HCT116 (cell line): ENCODE data around the gene TYW1. TPM values are rescaled to one million over a fixed set of nuclear protein-coding genes. Genes with fewer than 3 reads are reported as not detected.

ENCODE experiments used
- ATAC-seq: fragments of 200-7000 bp; cut with Tn5 transposase; 2 replicates; pipeline ENCODE4 v1.9.1; 2020; ENCODE audit warnings: mild to moderate bottlenecking, moderate library complexity
- BruUV-seq: library from RNA; stranded (reverse); fragments of 400-500 nt; replicated peaks from 2 replicates; lab custom pipeline; 2021; lab: Mats Ljungman, UMichigan
- CTCF ChIA-PET: fragments of 300-600 bp; sonication (Branson Sonifier 250); formaldehyde crosslinking; loops from one replicate; lab custom pipeline; 2021; ENCODE audit warnings: antibody characterized with exemption; lab: Charles Lee
- POLR2A ChIA-PET: fragments of 300-600, 350-600 bp; sonication (Branson Sonifier 250); formaldehyde crosslinking; loops from one replicate; lab custom pipeline; 2021; ENCODE audit warnings: antibody characterized with exemption; lab: Charles Lee
- RAD21 ChIA-PET, 2 experiments: fragments of 300-600 bp; sonication (Branson Sonifier 250); formaldehyde crosslinking; loops; one replicate each; lab custom pipeline; 2023; ENCODE audit warnings: low total read pairs in 2 of 2; ENCODE audit not compliant: uncharacterized antibody in 2 of 2, unreplicated experiment in 2 of 2, low non-redundant PET in 1 of 2; lab: Charles Lee
- DNase-seq: peaks from one replicate; pipeline ENCODE4 v3.0.0-alpha.2; 2010; ENCODE audit warnings: low read depth, low spot score
- H2AFZ ChIP-seq: fragments of 200-600 bp; shearing (Covaris generic), sonication (generic); 2 replicates; pipeline ENCODE4 v1.6.1; 2017; ENCODE audit warnings: low read depth, mixed run types, mixed read lengths, antibody characterized with exemption, low read length; ENCODE audit not compliant: poor library complexity, severe bottlenecking
- H3K27ac ChIP-seq: 2 replicates; pipeline ENCODE4 v1.5.1; 2012; ENCODE audit warnings: low read depth, low read length
- H3K27me3 ChIP-seq: fragments of 200-600 bp; sonication (generic); 2 replicates; pipeline ENCODE4 v1.6.1; 2016; ENCODE audit warnings: mixed run types, low read length, mixed read lengths; ENCODE audit not compliant: insufficient read depth
- H3K36me3 ChIP-seq, 2 experiments: fragments of 200-500 bp in 1 of 2; fragments of 200-600 bp in 1 of 2; sonication (Bioruptor generic) in 1 of 2; sonication (generic) in 1 of 2; 2 replicates each; pipeline versions ENCODE4 v1.5.1 to v1.6.1; 2014 to 2016; ENCODE audit warnings: low read length in 2 of 2, inconsistent platforms in 1 of 2, mixed read lengths in 1 of 2, mixed run types in 1 of 2; ENCODE audit not compliant: insufficient read depth in 2 of 2, control insufficient read depth in 1 of 2
- H3K4me1 ChIP-seq, 2 experiments: fragments of 200-600 bp in 1 of 2; sonication (generic) in 1 of 2; 2 replicates each; pipeline versions ENCODE4 v1.5.1 to v1.6.1; 2012 to 2017; ENCODE audit warnings: low read length in 2 of 2, inconsistent platforms in 1 of 2, mild to moderate bottlenecking in 1 of 2, mixed read lengths in 1 of 2, mixed run types in 1 of 2, moderate library complexity in 1 of 2; ENCODE audit not compliant: insufficient read depth in 2 of 2, control insufficient read depth in 1 of 2
- H3K4me2 ChIP-seq: fragments of 200-600 bp; sonication (generic); 2 replicates; pipeline ENCODE4 v1.6.1; 2017; ENCODE audit warnings: mixed run types, low read length, mixed read lengths
- H3K4me3 ChIP-seq, 2 experiments: fragments of 200-600 bp in 1 of 2; sonication (generic) in 1 of 2; replicated peaks in 1 of 2; 2 replicates each; pipeline ENCODE4 v1.5.1; 2011 to 2016; ENCODE audit warnings: low read length in 2 of 2, control low read depth in 1 of 2, low read depth in 1 of 2, mild to moderate bottlenecking in 1 of 2, mixed read lengths in 1 of 2, mixed run types in 1 of 2
- H3K79me2 ChIP-seq: fragments of 200-600 bp; sonication (generic); 2 replicates; pipeline ENCODE4 v1.6.1; 2017; ENCODE audit warnings: mild to moderate bottlenecking, mixed run types, low read length, moderate library complexity, mixed read lengths; ENCODE audit not compliant: insufficient read depth
- H3K9ac ChIP-seq: fragments of 200-600 bp; sonication (generic); 2 replicates; pipeline ENCODE4 v1.6.1; 2016; ENCODE audit warnings: low read length, mixed read lengths
- H3K9me2 ChIP-seq: fragments of 200-600 bp; sonication (generic), shearing (Covaris generic); 2 replicates; pipeline ENCODE4 v1.6.1; 2017; ENCODE audit warnings: mixed run types, mild to moderate bottlenecking, moderate library complexity; ENCODE audit not compliant: insufficient read depth
- H3K9me3 ChIP-seq, 2 experiments: fragments of 200-500 bp in 1 of 2; fragments of 200-600 bp in 1 of 2; sonication (Bioruptor generic) in 1 of 2; sonication (generic) in 1 of 2; 2 replicates each; pipeline ENCODE4 v1.6.1; 2014 to 2017; ENCODE audit warnings: low read length in 2 of 2, mixed read lengths in 2 of 2, inconsistent platforms in 1 of 2, low read depth in 1 of 2, mild to moderate bottlenecking in 1 of 2, mixed run types in 1 of 2, moderate library complexity in 1 of 2; ENCODE audit not compliant: control insufficient read depth in 1 of 2, insufficient read depth in 1 of 2
- H4K20me1 ChIP-seq: fragments of 200-600 bp; sonication (generic), shearing (Covaris generic); 2 replicates; pipeline ENCODE4 v1.6.1; 2017; ENCODE audit warnings: mixed run types, mild to moderate bottlenecking, moderate library complexity; ENCODE audit not compliant: insufficient read depth
- CBX3 ChIP-seq: IDR thresholded peaks from 2 replicates; pipeline ENCODE4 v1.6.1; 2012; ENCODE audit warnings: low read depth
- EGR1 ChIP-seq: IDR thresholded peaks from 2 replicates; pipeline ENCODE4 v1.6.1; 2012; ENCODE audit warnings: low read depth
- EZH2phosphoT487 ChIP-seq: fragments of 200-600 bp; IDR thresholded peaks from 2 replicates; pipeline ENCODE4 v1.6.1; 2018; ENCODE audit warnings: antibody characterized with exemption, borderline replicate concordance
- JUND ChIP-seq: IDR thresholded peaks from 2 replicates; pipeline ENCODE4 v1.6.1; 2012
- POLR2AphosphoS5 ChIP-seq: IDR thresholded peaks from 2 replicates; pipeline ENCODE4 v1.6.1; 2011; ENCODE audit warnings: mild to moderate bottlenecking, low read depth, low read length, moderate library complexity
- RAD21 ChIP-seq: IDR thresholded peaks from 2 replicates; pipeline ENCODE4 v1.6.1; 2012; ENCODE audit warnings: low read depth, mild to moderate bottlenecking
- SIN3A ChIP-seq: IDR thresholded peaks from 2 replicates; pipeline ENCODE4 v1.6.1; 2012; ENCODE audit warnings: low read depth
- ZNF274 ChIP-seq: fragments of 200-500 bp; sonication (Bioruptor generic); IDR thresholded peaks from 2 replicates; pipeline ENCODE4 v1.6.1; 2014; ENCODE audit warnings: mild to moderate bottlenecking, low read depth, low read length, inconsistent platforms
- intact Hi-C: fragments of 100-400 bp; cut with micrococcal nuclease; formaldehyde crosslinking; loops from 2 replicates; pipeline ENCODE4 v1.10.0; 2022
- total RNA-seq: library from RNA; stranded (reverse); gene quantifications from one replicate; pipeline ENCODE4 v1.2.1, GENCODE V29; 2021; ENCODE audit not compliant: unreplicated experiment
- TF ChIP-seq, protein P1 (sequence below), 3 experiments: fragments of 200-600 bp in 1 of 3; sonication (generic) in 1 of 3; IDR thresholded peaks in 2 of 3; conservative IDR thresholded peaks in 1 of 3; 2 replicates each; pipeline ENCODE4 v1.5.1; 2012 to 2017; ENCODE audit warnings: low read depth in 2 of 3, low read length in 2 of 3, antibody characterized with exemption in 1 of 3, borderline replicate concordance in 1 of 3, control low read depth in 1 of 3, mild to moderate bottlenecking in 1 of 3, mixed read lengths in 1 of 3, mixed run types in 1 of 3, moderate library complexity in 1 of 3; ENCODE audit not compliant: insufficient read depth in 1 of 3
- TF ChIP-seq, protein P2 (sequence below): IDR thresholded peaks from 2 replicates; pipeline ENCODE4 v1.6.1; 2012

TYW1 gene
- total RNA-seq, 1 experiment from 2014 or later = 16.6 TPM

- CTCF ChIA-PET = no interaction called here
- H3K27ac ChIP-seq = no peak overlapping the region
Measured at GRCh38 chr7:67019562-67020390, 23.1 kb downstream of the TYW1 start.

GRCh38 chr7:67021260-67021659 is 24.6 kb downstream of the TYW1 start:
- H3K36me3 ChIP-seq = peaks cover 5 to 12% of the 10 kb centered on the region in 2 experiments; a peak in 2 of 4 replicates
- no peaks in the 10 kb centered on the region for H3K9me2 ChIP-seq
- H3K27me3 ChIP-seq = no peaks in the 10 kb centered on the region
- no peak for TF ChIP-seq RAD21
- no peak for TF ChIP-seq SIN3A
- TF ChIP-seq CBX3 = no peak
- TF ChIP-seq EZH2phosphoT487 = no peak
- TF ChIP-seq, protein P1, sequence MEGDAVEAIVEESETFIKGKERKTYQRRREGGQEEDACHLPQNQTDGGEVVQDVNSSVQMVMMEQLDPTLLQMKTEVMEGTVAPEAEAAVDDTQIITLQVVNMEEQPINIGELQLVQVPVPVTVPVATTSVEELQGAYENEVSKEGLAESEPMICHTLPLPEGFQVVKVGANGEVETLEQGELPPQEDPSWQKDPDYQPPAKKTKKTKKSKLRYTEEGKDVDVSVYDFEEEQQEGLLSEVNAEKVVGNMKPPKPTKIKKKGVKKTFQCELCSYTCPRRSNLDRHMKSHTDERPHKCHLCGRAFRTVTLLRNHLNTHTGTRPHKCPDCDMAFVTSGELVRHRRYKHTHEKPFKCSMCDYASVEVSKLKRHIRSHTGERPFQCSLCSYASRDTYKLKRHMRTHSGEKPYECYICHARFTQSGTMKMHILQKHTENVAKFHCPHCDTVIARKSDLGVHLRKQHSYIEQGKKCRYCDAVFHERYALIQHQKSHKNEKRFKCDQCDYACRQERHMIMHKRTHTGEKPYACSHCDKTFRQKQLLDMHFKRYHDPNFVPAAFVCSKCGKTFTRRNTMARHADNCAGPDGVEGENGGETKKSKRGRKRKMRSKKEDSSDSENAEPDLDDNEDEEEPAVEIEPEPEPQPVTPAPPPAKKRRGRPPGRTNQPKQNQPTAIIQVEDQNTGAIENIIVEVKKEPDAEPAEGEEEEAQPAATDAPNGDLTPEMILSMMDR (IDR thresholded peaks at IDR 0.05 in 2 of 3, conservative IDR thresholded peaks at IDR 0.05 in 1 of 3; ENCODE audit: borderline replicate concordance in 1 of 3, insufficient read depth in 1 of 3, low read depth in 2 of 3, low read length in 2 of 3) = no peak
- TF ChIP-seq ZNF274 = no peak
- no peak for TF ChIP-seq POLR2AphosphoS5
- no peak for TF ChIP-seq EGR1
- no peak for TF ChIP-seq JUND
- H2AFZ ChIP-seq = no peak overlapping the region
- peaks cover 0 to 12% of the 10 kb centered on the region in 2 experiments; a peak in 2 of 4 replicates for H3K4me1 ChIP-seq
- no peaks in the 10 kb centered on the region for H3K9me3 ChIP-seq
- H4K20me1 ChIP-seq = no peaks in the 10 kb centered on the region
- CTCF ChIA-PET = no interaction called here
- no TSS peak for BruUV-seq
- intact Hi-C loops = no loop called here
- H3K79me2 ChIP-seq = no peaks in the 10 kb centered on the region
- POLR2A ChIA-PET = no interaction called here
- RAD21 ChIA-PET = no interaction called here
- no peak overlapping the region for H3K4me3 ChIP-seq
- ATAC-seq (no peak), DNase-seq (no peak)
- no peak overlapping the region for H3K9ac ChIP-seq
- no peak overlapping the region for H3K4me2 ChIP-seq
- H3K27ac ChIP-seq = no peak overlapping the region

More at GRCh38 chr7:67019562-67020390, 23.1 kb downstream of the TYW1 start:
- BruUV-seq = no TSS peak
- Histone ChIP-seq H3K9ac (no peak overlapping the region), H3K4me2 (no peak overlapping the region), H3K4me1 (peaks cover 0 to 2% of the 10 kb centered on the region in 2 experiments; a peak in 1 of 4 replicates), H3K27me3 (no peaks in the 10 kb centered on the region), H3K4me3 (no peak overlapping the region), H3K9me2 (no peaks in the 10 kb centered on the region), H3K79me2 (no peaks in the 10 kb centered on the region), H2AFZ (no peak overlapping the region), H3K9me3 (no peaks in the 10 kb centered on the region), H4K20me1 (no peaks in the 10 kb centered on the region), H3K36me3 (peaks cover 5 to 12% of the 10 kb centered on the region in 2 experiments; a peak in 2 of 4 replicates)
- ATAC-seq (no peak), DNase-seq (no peak)
- intact Hi-C loops = no loop called here
- TF ChIP-seq, protein P2, sequence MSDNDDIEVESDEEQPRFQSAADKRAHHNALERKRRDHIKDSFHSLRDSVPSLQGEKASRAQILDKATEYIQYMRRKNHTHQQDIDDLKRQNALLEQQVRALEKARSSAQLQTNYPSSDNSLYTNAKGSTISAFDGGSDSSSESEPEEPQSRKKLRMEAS = no peak
- ChIA-PET RAD21 (no interaction called here), POLR2A (no interaction called here)
